GM19328 (cell line): ENCODE results near the gene FAM219B.
"Not testable (repeated sequence)": the region's sequence is repeated elsewhere in the genome, so short reads cannot be mapped to it uniquely, and the experiment has no call there.

Experiments used
- ATAC-seq: cut with Tn5 transposase; IDR thresholded peaks from one replicate; pipeline ENCODE4 v1.9.1; 2021; ENCODE audit warnings: mild to moderate bottlenecking, moderate library complexity; ENCODE audit not compliant: unreplicated experiment

Gene FAM219B

GRCh38 chr15:74904190-74904805 lies 2.4 kb downstream of the FAM219B start:
- no peak for ATAC-seq

- ATAC-seq, result no peak
These were observed 3.0 kb downstream of the FAM219B start for GRCh38 chr15:74903676-74904075.

- no peak for ATAC-seq
These were observed 4.2 kb downstream of the FAM219B start for GRCh38 chr15:74902295-74903075.

GRCh38 chr15:74901612-74902063 lies 5.0 kb downstream of the FAM219B start:
- ATAC-seq, result no peak

GRCh38 chr15:74897300-74897701 lies 9.3 kb downstream of the FAM219B start:
- no peak for ATAC-seq

- no peak for ATAC-seq
These were observed 10.3 kb downstream of the FAM219B start for GRCh38 chr15:74896316-74896715.

- no peak for ATAC-seq
These were observed 10.8 kb downstream of the FAM219B start for GRCh38 chr15:74895830-74896229.

- ATAC-seq, result not testable (repeated sequence)
These were observed 12.3 kb downstream of the FAM219B start for GRCh38 chr15:74894383-74894782.

- no peak for ATAC-seq
These were observed 13.0 kb downstream of the FAM219B start for GRCh38 chr15:74893627-74894026.

GRCh38 chr15:74892931-74893330 lies 13.7 kb downstream of the FAM219B start:
- no peak for ATAC-seq

GRCh38 chr15:74892313-74892712 lies 14.3 kb downstream of the FAM219B start:
- no peak for ATAC-seq

GRCh38 chr15:74891469-74891868 lies 15.2 kb downstream of the FAM219B start:
- no peak for ATAC-seq

GRCh38 chr15:74890665-74890960 lies 16.0 kb downstream of the FAM219B start:
- ATAC-seq, result no peak

- peak; percentile 87 for ATAC-seq
These were observed 16.6 kb downstream of the FAM219B start, which contains the start of gene MPI for GRCh38 chr15:74889883-74890664. Gene MPI, plus strand, starts transcription at chr15:74890042. Its CDS starts 32 bp downstream, at chr15:74890074.

GRCh38 chr15:74889390-74889882 lies 17.2 kb downstream of the FAM219B start:
- ATAC-seq, result no peak

GRCh38 chr15:74888716-74889115 lies 17.9 kb downstream of the FAM219B start:
- ATAC-seq, result no peak

GRCh38 chr15:74887537-74888193 lies 19.0 kb downstream of the FAM219B start:
- ATAC-seq, result not testable (repeated sequence)

GRCh38 chr15:74885461-74885860 lies 21.2 kb downstream of the FAM219B start:
- ATAC-seq, result no peak

- no peak for ATAC-seq
These were observed 22.0 kb downstream of the FAM219B start for GRCh38 chr15:74884428-74885223.

- ATAC-seq, result no peak
These were observed 24.1 kb downstream of the FAM219B start for GRCh38 chr15:74882528-74882927.
